PC-9 (cell line): ENCODE data around the gene BCR.
"Not testable (repeated sequence)": the region's sequence is repeated elsewhere in the genome, so short reads cannot be mapped to it uniquely, and the experiment has no call there.

Source experiments
- CTCF ChIP-seq: fragments of 200-600 bp; sonication (generic); conservative IDR thresholded peaks from 2 replicates; pipeline ENCODE4 v1.6.1; 2017; ENCODE audit warnings: mixed run types, antibody characterized with exemption, mild to moderate bottlenecking, moderate library complexity
- EZH2 ChIP-seq: fragments of 200-600 bp; sonication (generic); IDR thresholded peaks from 2 replicates; pipeline ENCODE4 v1.8.0; 2017; ENCODE audit warnings: antibody characterized with exemption, low read depth

GRCh38 chr22:23310443-23311097, 130.3 kb downstream of the BCR start:
- not testable (repeated sequence) for TF ChIP-seq CTCF, EZH2
